Left cardiac atrium (tissue), 4 donors: ENCODE data around the gene POLR3H. TPM values are rescaled to one million over a fixed set of nuclear protein-coding genes. Genes with fewer than 3 reads are reported as not detected.

Experiments used
- ATAC-seq, 2 donors: fragments of 200-7000 bp; cut with Tn5 transposase; one replicate each; pipeline ENCODE4 v1.9.1; 2020; ENCODE audit warnings: mild to moderate bottlenecking in 2 of 2, moderate library complexity in 2 of 2
- DNase-seq: peaks from one replicate; pipeline ENCODE4 v3.0.0-alpha.2; 2020
- intact Hi-C, 2 donors: fragments of 100-400 bp; cut with DNase I; formaldehyde crosslinking; loops; one replicate each; pipeline versions ENCODE4 v1.14.1 to v1.15.1; 2022 to 2023
- total RNA-seq, 2 donors: library from RNA; stranded (reverse); fragmentation: NEBNext Ultra II Directional; extraction: Animal tissue kit (Norgen Biotek cat#: 25700); gene quantifications; one replicate each; pipeline ENCODE4 v1.2.1, GENCODE V29; 2021
- donor health status: DM: no; HTN: yes; CAD: no.
- donor health status: DM: no; HTN: yes; CAD: no; lungs with severe emphysema.
- donor health status: DM: yes; HTN: yes; CAD: no.
- donor health status: Dilated cardiomyopathy.

Gene POLR3H
- total RNA-seq, 2 donors from 2014 or later = 25.0 to 34.0 TPM

- DNase-seq = no peak
- intact Hi-C loops = no loop called here
- ATAC-seq = peak in 1 of 2 donors; percentile 34
Measured at GRCh38 chr22:41499624-41500280, 44.5 kb downstream of the POLR3H start.

GRCh38 chr22:41498303-41498835 is 45.9 kb downstream of the POLR3H start:
- intact Hi-C loops = no loop called here
- ATAC-seq (peak in 1 of 2 donors; percentile 46), DNase-seq (no peak)

- ATAC-seq (peak in 1 of 2 donors; percentile 45), DNase-seq (no peak)
- intact Hi-C loops = no loop called here
Measured at GRCh38 chr22:41491374-41492100, 52.7 kb downstream of the POLR3H start.

- ATAC-seq = no peak
Measured at GRCh38 chr22:41488596-41489385, 55.5 kb downstream of the POLR3H start.

GRCh38 chr22:41488076-41488475 is 56.2 kb downstream of the POLR3H start:
- intact Hi-C loops = no loop called here
- DNase-seq (no peak), ATAC-seq (no peak)

More at GRCh38 chr22:41488596-41489385, 55.5 kb downstream of the POLR3H start:
- DNase-seq = no peak
- intact Hi-C loops = no loop called here

GRCh38 chr22:41487037-41487935 is 57.0 kb downstream of the POLR3H start:
- DNase-seq (no peak), ATAC-seq (no peak)
- intact Hi-C loops = no loop called here

- intact Hi-C loops = no loop called here
- DNase-seq = no peak
- no peak for ATAC-seq
Measured at GRCh38 chr22:41485033-41485432, 59.2 kb downstream of the POLR3H start.

- DNase-seq (no peak), ATAC-seq (no peak)
- intact Hi-C loops = no loop called here
Measured at GRCh38 chr22:41482319-41482935, 61.8 kb downstream of the POLR3H start.

- intact Hi-C loops = no loop called here
Measured at GRCh38 chr22:41481925-41482318, 62.3 kb downstream of the POLR3H start.

GRCh38 chr22:41481131-41481830 is 63.0 kb downstream of the POLR3H start:
- DNase-seq = peak; percentile 37
- intact Hi-C loops = no loop called here
- ATAC-seq = peak; percentile 68 to 72

More at GRCh38 chr22:41481925-41482318, 62.3 kb downstream of the POLR3H start:
- DNase-seq = no peak
- no peak for ATAC-seq

GRCh38 chr22:41480397-41480735 is 63.9 kb downstream of the POLR3H start:
- intact Hi-C loops = no loop called here
- DNase-seq (no peak), ATAC-seq (peak in 1 of 2 donors; percentile 39)

- ATAC-seq = no peak
- no peak for DNase-seq
- intact Hi-C loops = no loop called here
Measured at GRCh38 chr22:41479671-41480396, 64.4 kb downstream of the POLR3H start.

- DNase-seq (no peak), ATAC-seq (peak in 1 of 2 donors; percentile 35)
- intact Hi-C loops = no loop called here
Measured at GRCh38 chr22:41478891-41479521, 65.3 kb downstream of the POLR3H start.

- intact Hi-C loops = no loop called here
Measured at GRCh38 chr22:41478473-41478872, 65.8 kb downstream of the POLR3H start.

More at GRCh38 chr22:41478473-41478872, 65.8 kb downstream of the POLR3H start:
- DNase-seq (no peak), ATAC-seq (no peak)
